IMR-90 (cell line): Measurements from ENCODE around the gene LCE6A. TPM values are rescaled to one million over a fixed set of nuclear protein-coding genes. Genes with fewer than 3 reads are reported as not detected.

Experiments
- ATAC-seq: fragments of 200-7000 bp; cut with Tn5 transposase; 2 replicates; pipeline ENCODE4 v1.9.1; 2020; ENCODE audit warnings: low read depth, mild to moderate bottlenecking, moderate library complexity
- BruUV-seq: library from RNA; stranded (reverse); fragments of 400-500 nt; replicated peaks from 2 replicates; lab custom pipeline; 2021; lab: Mats Ljungman, UMichigan
- CTCF ChIA-PET: fragments of 300-600 bp; formaldehyde crosslinking; extraction: SDS; loops from one replicate; lab custom pipeline; 2021; ENCODE audit warnings: antibody characterized with exemption; lab: Yijun Ruan, JAX
- POLR2A ChIA-PET: fragments of 300-600 bp; sonication (Branson Sonifier 250); formaldehyde crosslinking; loops from one replicate; lab custom pipeline; 2022; ENCODE audit warnings: antibody characterized with exemption; ENCODE audit not compliant: unreplicated experiment; lab: Charles Lee
- DNase-seq: peaks from one replicate; pipeline ENCODE4 v3.0.0; 2013
- H2AFZ ChIP-seq: replicated peaks from 2 replicates; pipeline ENCODE3; 2013; ENCODE audit warnings: low read length, mild to moderate bottlenecking; ENCODE audit not compliant: poor library complexity
- H2AK5ac ChIP-seq: 2 replicates; pipeline ENCODE4 v1.6.1; 2013; ENCODE audit warnings: low read depth, low read length, inconsistent platforms
- H2AK9ac ChIP-seq: replicated peaks from 2 replicates; pipeline ENCODE3; 2013; ENCODE audit warnings: mild to moderate bottlenecking, low read depth, low read length, moderate library complexity; ENCODE audit not compliant: poor library complexity
- H2BK120ac ChIP-seq: 2 replicates; pipeline ENCODE4 v1.6.1; 2013; ENCODE audit warnings: low read depth, low read length, inconsistent platforms
- H2BK15ac ChIP-seq: 3 replicates; pipeline ENCODE4 v1.6.1; 2013; ENCODE audit warnings: low read depth, low read length, inconsistent platforms
- H2BK20ac ChIP-seq: 2 replicates; pipeline ENCODE4 v1.6.1; 2013; ENCODE audit warnings: low read depth, mild to moderate bottlenecking, inconsistent platforms, low read length, moderate library complexity
- H2BK5ac ChIP-seq: 2 replicates; pipeline ENCODE4 v1.6.1; 2013; ENCODE audit warnings: mild to moderate bottlenecking, low read depth, low read length, inconsistent platforms; ENCODE audit not compliant: poor library complexity, severe bottlenecking
- H3K14ac ChIP-seq: replicated peaks from 2 replicates; pipeline ENCODE4 v1.6.1; 2013; ENCODE audit warnings: low read depth, low read length, inconsistent platforms
- H3K18ac ChIP-seq: 2 replicates; pipeline ENCODE4 v1.6.1; 2013; ENCODE audit warnings: low read depth, low read length, control low read depth
- H3K23ac ChIP-seq: 2 replicates; pipeline ENCODE4 v1.6.1; 2013; ENCODE audit warnings: low read depth, low read length, inconsistent platforms
- H3K27ac ChIP-seq: 2 replicates; pipeline ENCODE4 v1.5.1; 2013; ENCODE audit warnings: mild to moderate bottlenecking, control low read depth, low read length; ENCODE audit not compliant: insufficient read depth
- H3K27me3 ChIP-seq: 2 replicates; pipeline ENCODE4 v1.6.1; 2013; ENCODE audit warnings: low read length; ENCODE audit not compliant: control insufficient read depth, insufficient read depth
- H3K36me3 ChIP-seq: 2 replicates; pipeline ENCODE4 v1.6.1; 2013; ENCODE audit warnings: low read length, mixed read lengths; ENCODE audit not compliant: control insufficient read depth, insufficient read depth
- H3K4ac ChIP-seq: 2 replicates; pipeline ENCODE4 v1.6.1; 2013; ENCODE audit warnings: low read depth, low read length, inconsistent platforms
- H3K4me1 ChIP-seq: 2 replicates; pipeline ENCODE4 v1.6.1; 2013; ENCODE audit warnings: low read length, mixed read lengths; ENCODE audit not compliant: control insufficient read depth, insufficient read depth
- H3K4me2 ChIP-seq: 2 replicates; pipeline ENCODE4 v1.6.1; 2013; ENCODE audit warnings: low read depth, mild to moderate bottlenecking, control low read depth, low read length, moderate library complexity
- H3K4me3 ChIP-seq: 2 replicates; pipeline ENCODE4 v1.5.1; 2013; ENCODE audit warnings: low read depth, mild to moderate bottlenecking, control low read depth, low read length, moderate library complexity; ENCODE audit not compliant: insufficient read depth
- H3K56ac ChIP-seq: 2 replicates; pipeline ENCODE4 v1.6.1; 2013; ENCODE audit warnings: low read length, inconsistent platforms; ENCODE audit not compliant: insufficient read depth; ENCODE audit errors: extremely low read depth
- H3K79me1 ChIP-seq, 2 experiments: 2 replicates each; pipeline ENCODE4 v1.6.1; 2013; ENCODE audit warnings: low read length in 2 of 2, inconsistent platforms in 1 of 2, low read depth in 1 of 2
- H3K9ac ChIP-seq: 2 replicates; pipeline ENCODE4 v1.6.1; 2013; ENCODE audit warnings: low read depth, low read length, control low read depth
- H3K9me1 ChIP-seq: 2 replicates; pipeline ENCODE4 v1.6.1; 2013; ENCODE audit warnings: low read length, inconsistent platforms; ENCODE audit not compliant: insufficient read depth
- H3K9me3 ChIP-seq: 2 replicates; pipeline ENCODE4 v1.6.1; 2013; ENCODE audit warnings: low read length; ENCODE audit not compliant: control insufficient read depth, insufficient read depth
- H4K20me1 ChIP-seq: 2 replicates; pipeline ENCODE4 v1.6.1; 2013; ENCODE audit warnings: low read length, inconsistent platforms; ENCODE audit not compliant: insufficient read depth
- H4K5ac ChIP-seq: 2 replicates; pipeline ENCODE4 v1.6.1; 2013; ENCODE audit warnings: mild to moderate bottlenecking, low read depth, low read length, control low read depth
- H4K8ac ChIP-seq, 2 experiments: 2 replicates each; pipeline ENCODE4 v1.6.1; 2013; ENCODE audit warnings: low read depth in 2 of 2, low read length in 2 of 2, control low read depth in 1 of 2, inconsistent platforms in 1 of 2
- H4K91ac ChIP-seq: 2 replicates; pipeline ENCODE4 v1.6.1; 2013; ENCODE audit warnings: low read depth, low read length, inconsistent platforms; ENCODE audit not compliant: insufficient read depth
- BHLHE40 ChIP-seq: fragments of 150-350 bp; IDR thresholded peaks from 2 replicates; pipeline ENCODE4 v1.6.1; 2016; ENCODE audit warnings: mild to moderate bottlenecking, low read depth, low read length
- CEBPB ChIP-seq: IDR thresholded peaks from 2 replicates; pipeline ENCODE4 v1.6.1; 2012; ENCODE audit warnings: low read depth, low read length, improper control_type of control experiment
- MAZ ChIP-seq: IDR thresholded peaks from 2 replicates; pipeline ENCODE4 v1.6.1; 2012; ENCODE audit warnings: low read depth, mild to moderate bottlenecking, low read length, improper control_type of control experiment, moderate library complexity, borderline replicate concordance
- NFE2L2 ChIP-seq: fragments of 150-350 bp; IDR thresholded peaks from 2 replicates; pipeline ENCODE4 v1.6.1; 2016; ENCODE audit warnings: low read depth, mild to moderate bottlenecking, low read length
- POLR2A ChIP-seq: IDR thresholded peaks from 2 replicates; pipeline ENCODE4 v1.6.1; 2012; ENCODE audit warnings: mild to moderate bottlenecking, low read depth, low read length
- RAD21 ChIP-seq: IDR thresholded peaks from 2 replicates; pipeline ENCODE4 v1.6.1; 2012; ENCODE audit warnings: low read length, improper control_type of control experiment
- RFX5 ChIP-seq: IDR thresholded peaks from 2 replicates; pipeline ENCODE4 v1.8.0; 2012; ENCODE audit warnings: low read depth, mild to moderate bottlenecking, low read length, moderate library complexity
- SMC3 ChIP-seq: fragments of 150-350 bp; IDR thresholded peaks from 2 replicates; pipeline ENCODE4 v1.6.1; 2016; ENCODE audit warnings: low read depth, mild to moderate bottlenecking, antibody characterized with exemption, low read length, moderate library complexity
- WGBS, 2 experiments: methylation state at CpG; one replicate each; pipeline versions ENCODE4 v1.1.5 to v1.1.7; 2013; ENCODE audit warnings: missing lambda C conversion rate in 2 of 2; ENCODE audit not compliant: insufficient read length in 1 of 2; ENCODE audit errors: extremely low coverage in 2 of 2; 5-methylcytosine and 5-hydroxymethylcytosine counted together
- dilution Hi-C: fragments of 300-500 bp; cut with HindIII; formaldehyde crosslinking; loops from one replicate; pipeline ENCODE4 v1.14.3; 2018; ENCODE audit warnings: low sequenced_read_pairs; ENCODE audit not compliant: unreplicated experiment
- in situ Hi-C: fragments of 300-500 bp; cut with MboI; formaldehyde crosslinking; loops from 3 replicates; pipeline ENCODE4 v1.14.3; 2019; ENCODE audit warnings: low sequenced_read_pairs, inconsistent platforms, mixed read lengths
- intact Hi-C: fragments of 100-400 bp; cut with micrococcal nuclease; formaldehyde crosslinking; loops from 2 replicates; pipeline ENCODE4 v1.10.0; 2022
- polyA plus RNA-seq, 3 experiments: library from polyadenylated mRNA; depleted of rRNA; stranded (reverse); fragments of >200 nt; gene quantifications; 2 replicates each; pipeline ENCODE4 v1.2.3, GENCODE V29; 2012; ENCODE audit warnings: low replicate concordance in 1 of 3
- total RNA-seq: library from RNA; depleted of rRNA; stranded (reverse); fragments of >200 nt; gene quantifications from 2 replicates; pipeline ENCODE4 v1.2.3, GENCODE V29; 2012
- TF ChIP-seq, protein P1 (sequence below): fragments of 150-350 bp; IDR thresholded peaks from 2 replicates; pipeline ENCODE4 v1.6.1; 2017; ENCODE audit warnings: mild to moderate bottlenecking, antibody characterized with exemption, low read length, low read depth
- TF ChIP-seq, protein P2 (sequence below): conservative IDR thresholded peaks from 2 replicates; pipeline ENCODE4 v1.5.1; 2012; ENCODE audit warnings: mild to moderate bottlenecking, low read depth, low read length, improper control_type of control experiment

LCE6A gene
- total and polyA plus RNA-seq, 2 of the 4 experiments (the other 2 are of a cell fraction) = not detected

DNA sequence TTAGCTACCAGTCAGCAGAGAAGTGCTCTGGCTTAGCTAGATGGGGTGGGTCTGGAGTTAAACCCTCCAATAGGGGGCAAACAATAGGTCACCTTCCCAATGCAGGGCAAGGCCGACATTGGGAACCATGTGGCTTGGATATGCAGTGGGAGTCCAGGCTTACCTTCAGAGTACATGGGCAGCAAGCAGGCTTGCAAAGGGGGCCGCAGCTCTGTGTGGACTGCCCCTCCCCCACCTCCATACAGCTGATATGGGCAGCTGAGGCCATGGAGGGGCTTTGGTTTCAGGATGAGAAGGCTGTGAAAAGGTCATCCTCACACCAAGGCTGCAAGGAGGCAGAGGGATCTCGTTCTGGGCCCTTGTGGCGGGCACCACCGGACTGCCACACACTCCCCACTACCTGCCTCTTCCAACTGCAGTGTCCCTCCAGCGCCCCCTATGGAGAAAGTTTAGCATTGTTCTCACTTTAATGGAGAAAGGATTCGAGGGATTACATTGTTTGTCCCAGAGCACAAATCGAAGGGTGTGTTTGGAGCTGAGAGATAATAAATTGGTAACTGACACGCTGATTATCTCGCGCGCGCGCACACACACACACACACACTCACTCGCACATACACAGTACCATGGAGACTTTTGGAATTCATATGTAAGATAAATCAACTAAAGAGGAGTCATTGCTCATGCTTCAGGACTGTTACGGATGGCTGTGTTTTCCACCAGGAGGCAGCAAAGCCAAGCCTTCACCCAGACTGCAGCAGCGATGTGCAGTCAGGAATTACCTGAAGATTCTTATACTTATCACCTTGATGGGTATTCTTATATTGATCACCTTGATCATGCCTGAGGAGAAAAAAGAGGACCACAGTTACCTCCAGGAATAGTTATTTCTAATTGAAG is 28.4 kb downstream of the LCE6A start:
- no peak overlapping the region for H4K8ac ChIP-seq
- no peak overlapping the region for H2BK20ac ChIP-seq
- intact Hi-C loops (loop anchor here (1.0 kb wide), 1 partner anchor 352 kb away; no protein-coding TSS in a partner anchor), dilution Hi-C loops (no loop called here), in situ Hi-C loops (loop anchor here (5.0 kb wide), 1 partner anchor 356 kb away; no protein-coding TSS in a partner anchor)
- H3K27ac ChIP-seq = no peak overlapping the region
- H2BK5ac ChIP-seq = no peak overlapping the region
- no peaks in the 10 kb centered on the region for H3K27me3 ChIP-seq
- H2AK9ac ChIP-seq = no peak overlapping the region
- H3K4me1 ChIP-seq = no peaks in the 10 kb centered on the region
- H3K9me1 ChIP-seq = no peaks in the 10 kb centered on the region
- DNase-seq (peak; percentile 1), ATAC-seq (no peak)
- no peak overlapping the region for H3K9ac ChIP-seq
- H4K5ac ChIP-seq = no peak overlapping the region
- no peak overlapping the region for H2AK5ac ChIP-seq
- no peak overlapping the region for H3K18ac ChIP-seq
- H3K14ac ChIP-seq = no peak overlapping the region
- H3K4me3 ChIP-seq = no peak overlapping the region
- no peak overlapping the region for H3K4me2 ChIP-seq
- no peak overlapping the region for H4K91ac ChIP-seq
- H4K20me1 ChIP-seq = no peaks in the 10 kb centered on the region
- H2BK120ac ChIP-seq = no peak overlapping the region
- no peak overlapping the region for H3K56ac ChIP-seq
- no peaks in the 10 kb centered on the region for H3K79me1 ChIP-seq
- H3K36me3 ChIP-seq = no peaks in the 10 kb centered on the region
- no peak overlapping the region for H2AFZ ChIP-seq
- H3K4ac ChIP-seq = no peak overlapping the region
- no peaks in the 10 kb centered on the region for H3K9me3 ChIP-seq
- no peak overlapping the region for H2BK15ac ChIP-seq
- ChIA-PET CTCF (interaction anchor here (1.0 kb wide), 1 partner anchor 15 kb away, joined by 3 read pairs; no protein-coding TSS in a partner anchor), POLR2A (no interaction called here)
- TF ChIP-seq RAD21 = peak; percentile 40
- no peak for TF ChIP-seq RFX5
- TF ChIP-seq SMC3 = peak; percentile 28; the same call in 1 of the 2 replicates
- TF ChIP-seq, protein P1, sequence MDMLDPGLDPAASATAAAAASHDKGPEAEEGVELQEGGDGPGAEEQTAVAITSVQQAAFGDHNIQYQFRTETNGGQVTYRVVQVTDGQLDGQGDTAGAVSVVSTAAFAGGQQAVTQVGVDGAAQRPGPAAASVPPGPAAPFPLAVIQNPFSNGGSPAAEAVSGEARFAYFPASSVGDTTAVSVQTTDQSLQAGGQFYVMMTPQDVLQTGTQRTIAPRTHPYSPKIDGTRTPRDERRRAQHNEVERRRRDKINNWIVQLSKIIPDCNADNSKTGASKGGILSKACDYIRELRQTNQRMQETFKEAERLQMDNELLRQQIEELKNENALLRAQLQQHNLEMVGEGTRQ = no peak
- TF ChIP-seq, protein P2, sequence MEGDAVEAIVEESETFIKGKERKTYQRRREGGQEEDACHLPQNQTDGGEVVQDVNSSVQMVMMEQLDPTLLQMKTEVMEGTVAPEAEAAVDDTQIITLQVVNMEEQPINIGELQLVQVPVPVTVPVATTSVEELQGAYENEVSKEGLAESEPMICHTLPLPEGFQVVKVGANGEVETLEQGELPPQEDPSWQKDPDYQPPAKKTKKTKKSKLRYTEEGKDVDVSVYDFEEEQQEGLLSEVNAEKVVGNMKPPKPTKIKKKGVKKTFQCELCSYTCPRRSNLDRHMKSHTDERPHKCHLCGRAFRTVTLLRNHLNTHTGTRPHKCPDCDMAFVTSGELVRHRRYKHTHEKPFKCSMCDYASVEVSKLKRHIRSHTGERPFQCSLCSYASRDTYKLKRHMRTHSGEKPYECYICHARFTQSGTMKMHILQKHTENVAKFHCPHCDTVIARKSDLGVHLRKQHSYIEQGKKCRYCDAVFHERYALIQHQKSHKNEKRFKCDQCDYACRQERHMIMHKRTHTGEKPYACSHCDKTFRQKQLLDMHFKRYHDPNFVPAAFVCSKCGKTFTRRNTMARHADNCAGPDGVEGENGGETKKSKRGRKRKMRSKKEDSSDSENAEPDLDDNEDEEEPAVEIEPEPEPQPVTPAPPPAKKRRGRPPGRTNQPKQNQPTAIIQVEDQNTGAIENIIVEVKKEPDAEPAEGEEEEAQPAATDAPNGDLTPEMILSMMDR = peak; percentile 42
- TF ChIP-seq CEBPB = no peak
- TF ChIP-seq BHLHE40 = no peak
- no peak for TF ChIP-seq MAZ
- no peak for TF ChIP-seq POLR2A
- no peak for TF ChIP-seq NFE2L2
- BruUV-seq = no TSS peak
- no CpG with 5 or more reads among the region's 17 CpGs for WGBS, 2 experiments
- no peak overlapping the region for H3K23ac ChIP-seq
